GM19467 (cell line): ENCODE data around the gene ZNHIT3.
A peak's percentile ranks its signal among the peaks of the same experiment; 100 is the strongest.
"Not testable (repeated sequence)": the region's sequence is repeated elsewhere in the genome, so short reads cannot be mapped to it uniquely, and the experiment has no call there.

ENCODE experiments used
- ATAC-seq: cut with Tn5 transposase; IDR thresholded peaks from one replicate; pipeline ENCODE4 v1.9.1; 2021; ENCODE audit warnings: mild to moderate bottlenecking, moderate library complexity; ENCODE audit not compliant: unreplicated experiment

Gene ZNHIT3

DNA sequence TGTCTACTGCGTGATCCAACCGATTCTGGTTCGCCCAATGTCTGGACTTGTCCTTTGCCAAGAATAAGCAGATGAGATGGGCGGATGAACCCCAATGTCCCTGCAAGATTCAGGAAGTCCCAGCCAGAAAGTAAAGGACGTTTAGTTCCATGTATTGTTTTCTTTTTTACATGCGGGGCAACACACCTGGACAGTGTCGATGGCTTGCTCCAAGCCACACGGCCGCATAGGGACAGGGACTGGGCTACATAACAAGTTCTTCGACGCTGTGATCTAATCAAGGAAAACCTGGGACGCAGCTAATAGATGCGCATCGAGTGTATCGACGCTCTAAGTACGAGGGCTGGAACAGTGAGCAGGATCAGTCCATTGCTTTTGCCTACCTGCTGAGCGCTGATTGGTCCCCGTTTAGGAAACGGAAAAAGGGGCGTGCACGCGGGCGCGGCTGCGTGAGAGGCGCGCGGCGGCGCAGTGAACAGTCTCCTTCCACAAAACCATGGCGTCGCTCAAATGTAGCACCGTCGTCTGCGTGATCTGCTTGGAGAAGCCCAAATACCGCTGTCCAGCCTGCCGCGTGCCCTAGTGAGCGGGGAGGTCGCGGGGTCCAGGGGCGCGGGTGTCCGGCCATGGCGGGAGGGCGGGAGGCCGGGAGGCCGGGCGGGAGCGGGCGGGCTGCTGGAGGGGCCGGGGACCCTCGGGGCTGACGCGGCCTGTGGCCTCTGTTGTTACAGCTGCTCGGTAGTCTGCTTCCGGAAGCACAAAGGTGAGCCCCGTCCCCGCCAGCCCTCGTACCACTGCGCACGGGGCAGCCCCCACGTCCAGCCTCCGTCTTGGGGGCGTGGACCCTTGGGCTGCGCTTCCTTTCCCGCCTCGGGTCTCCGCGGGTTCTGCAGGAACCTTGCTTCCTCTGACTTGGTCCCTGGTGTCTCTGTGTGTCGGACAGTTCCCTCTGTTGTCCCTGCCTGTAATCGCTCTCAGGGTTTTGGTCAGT is at the start of gene ZNHIT3:
TSS of gene ZNHIT3 (plus strand) at position 478 of the 991 bp plus-strand sequence. CDS start at position 497, 19 bp downstream.
- peak; percentile 90 for ATAC-seq

DNA sequence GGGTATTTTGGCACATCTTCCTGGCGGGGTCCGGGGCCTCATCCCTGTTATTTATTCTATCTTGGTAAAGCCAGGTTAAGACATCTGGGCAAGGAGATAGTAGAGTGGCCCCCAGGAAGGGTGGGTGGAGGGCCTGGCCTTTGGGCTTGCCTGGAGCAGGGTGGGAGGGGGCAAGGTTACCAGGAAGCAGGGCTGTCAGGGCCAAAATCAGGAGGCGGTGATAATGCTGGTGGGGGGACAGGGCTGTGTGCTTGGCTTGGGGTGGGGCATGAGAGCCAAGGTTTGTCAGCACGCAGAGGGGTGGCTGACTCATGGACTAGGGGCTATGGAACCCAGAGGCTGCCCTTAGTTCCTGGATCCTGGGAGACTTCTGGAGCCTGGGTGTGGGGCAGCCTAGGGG is 44.7 kb upstream of the ZNHIT3 start:
- not testable (repeated sequence) for ATAC-seq

DNA sequence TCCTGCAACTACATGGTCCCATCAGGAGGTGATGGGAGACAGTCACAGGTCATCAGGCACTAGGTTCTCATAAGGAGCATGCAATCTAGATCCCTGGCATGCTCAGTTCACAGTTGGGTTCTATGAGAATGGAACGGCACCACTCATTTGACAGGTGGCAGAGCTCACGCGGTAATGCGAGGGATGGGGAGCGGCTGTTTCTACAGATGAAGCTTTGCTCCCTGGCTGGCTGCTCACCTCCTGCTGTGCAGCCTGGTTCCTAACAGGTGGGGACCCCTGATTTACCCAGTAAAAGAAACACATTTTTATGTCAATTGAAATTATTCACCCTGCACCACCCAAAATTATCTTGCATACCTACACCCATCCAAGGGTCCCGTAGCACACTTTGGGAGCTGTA is 42.7 kb upstream of the ZNHIT3 start:
- ATAC-seq, result no peak

DNA sequence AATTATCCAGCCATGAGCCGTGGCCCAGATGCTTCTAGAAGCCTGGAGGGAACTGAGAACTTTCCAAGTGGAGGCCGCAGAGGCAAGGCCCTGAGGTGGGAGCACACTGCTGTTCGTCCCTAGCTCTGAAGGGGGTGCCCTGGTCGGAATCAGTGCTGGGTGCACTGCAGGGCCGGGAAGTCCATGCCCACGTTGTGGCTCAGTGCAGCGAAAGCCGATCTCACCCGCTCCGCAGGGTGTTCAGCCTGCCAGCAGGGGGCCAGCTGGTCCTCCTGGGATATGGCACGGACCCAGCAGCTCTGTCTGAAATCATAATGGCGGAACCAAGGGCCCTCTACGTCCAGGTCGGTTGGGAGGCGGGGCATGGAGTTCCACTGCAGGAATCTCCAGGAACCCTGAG is 36.5 kb upstream of the ZNHIT3 start:
- not testable (repeated sequence) for ATAC-seq

DNA sequence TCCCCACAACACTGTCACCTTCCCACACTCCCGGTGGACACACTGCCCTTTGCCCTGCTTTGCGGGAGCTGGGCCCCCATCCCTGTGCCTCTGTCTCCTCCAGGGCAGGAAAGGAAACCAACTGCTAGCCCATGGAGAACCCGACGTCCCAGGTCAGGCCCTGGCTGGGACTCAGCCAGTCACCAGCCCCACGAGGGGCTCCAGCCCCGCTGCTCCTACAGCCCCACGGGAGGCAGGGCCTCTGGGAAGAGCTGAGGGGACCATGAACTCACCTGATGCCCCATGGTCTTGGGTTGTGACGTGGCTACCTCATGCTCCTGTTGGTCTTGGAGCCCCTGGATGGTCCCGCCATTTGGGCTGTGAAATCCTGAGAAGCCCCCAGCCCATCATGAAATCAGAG is 33.6 kb upstream of the ZNHIT3 start:
- not testable (repeated sequence) for ATAC-seq

DNA sequence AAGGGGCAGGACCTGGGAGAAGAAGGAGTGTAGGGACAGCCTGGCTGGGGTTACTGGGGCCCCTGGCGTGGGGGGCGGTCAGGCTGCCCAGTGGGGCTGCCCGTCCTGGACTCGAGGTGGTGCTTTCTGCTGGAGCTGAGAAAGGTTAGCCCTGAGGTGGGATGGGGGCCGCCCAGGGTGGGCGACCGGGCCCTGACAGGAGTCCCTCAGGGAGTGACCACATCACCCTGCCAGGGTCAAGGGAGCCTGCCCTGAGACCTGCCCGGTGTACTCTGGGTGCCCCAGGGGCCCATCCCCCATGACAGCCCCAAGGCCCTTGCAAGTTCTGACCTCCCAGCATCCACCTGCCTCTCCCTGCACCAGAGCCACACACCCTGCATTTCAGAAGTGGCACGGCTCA is 28.8 kb upstream of the ZNHIT3 start:
- not testable (repeated sequence) for ATAC-seq

DNA sequence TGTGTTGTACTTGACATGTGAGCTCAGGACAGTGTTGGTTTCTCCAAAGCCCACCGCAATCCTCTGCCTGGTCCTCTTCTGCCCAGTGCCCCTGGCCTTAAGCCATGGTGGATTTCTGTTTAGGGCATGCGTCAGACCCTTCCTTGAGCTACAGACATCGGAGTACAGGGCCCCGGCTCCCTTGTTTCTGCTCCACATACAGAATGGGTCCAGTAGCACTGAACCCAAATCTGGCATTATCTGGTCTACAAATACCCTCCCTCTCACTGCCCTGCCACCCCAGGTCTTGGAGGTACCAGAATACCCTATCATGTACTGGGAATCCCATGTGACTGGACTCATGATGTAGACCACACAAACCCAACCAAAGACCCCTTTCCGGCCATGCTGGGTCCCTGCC is 27.4 kb upstream of the ZNHIT3 start:
- no peak for ATAC-seq

DNA sequence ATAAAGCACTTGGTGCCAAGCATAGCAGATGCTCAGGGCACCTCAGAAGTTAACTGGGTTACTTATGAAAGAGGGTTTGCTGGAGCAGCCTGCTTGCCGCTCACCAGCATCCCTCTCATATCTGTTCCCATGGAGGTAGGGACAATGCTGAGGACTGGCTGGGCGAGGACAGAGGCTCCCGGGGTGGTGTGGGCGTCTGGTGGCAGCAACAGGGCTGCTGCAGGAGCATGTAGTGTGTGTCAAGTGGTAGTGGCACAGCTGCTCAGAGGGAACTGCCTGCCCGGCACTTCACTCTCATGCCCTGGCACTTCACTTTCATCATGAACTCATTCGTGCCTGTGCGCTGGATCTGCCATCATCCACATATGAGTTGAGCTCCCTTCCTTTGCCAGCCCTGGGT is 26.9 kb upstream of the ZNHIT3 start:
- no peak for ATAC-seq

DNA sequence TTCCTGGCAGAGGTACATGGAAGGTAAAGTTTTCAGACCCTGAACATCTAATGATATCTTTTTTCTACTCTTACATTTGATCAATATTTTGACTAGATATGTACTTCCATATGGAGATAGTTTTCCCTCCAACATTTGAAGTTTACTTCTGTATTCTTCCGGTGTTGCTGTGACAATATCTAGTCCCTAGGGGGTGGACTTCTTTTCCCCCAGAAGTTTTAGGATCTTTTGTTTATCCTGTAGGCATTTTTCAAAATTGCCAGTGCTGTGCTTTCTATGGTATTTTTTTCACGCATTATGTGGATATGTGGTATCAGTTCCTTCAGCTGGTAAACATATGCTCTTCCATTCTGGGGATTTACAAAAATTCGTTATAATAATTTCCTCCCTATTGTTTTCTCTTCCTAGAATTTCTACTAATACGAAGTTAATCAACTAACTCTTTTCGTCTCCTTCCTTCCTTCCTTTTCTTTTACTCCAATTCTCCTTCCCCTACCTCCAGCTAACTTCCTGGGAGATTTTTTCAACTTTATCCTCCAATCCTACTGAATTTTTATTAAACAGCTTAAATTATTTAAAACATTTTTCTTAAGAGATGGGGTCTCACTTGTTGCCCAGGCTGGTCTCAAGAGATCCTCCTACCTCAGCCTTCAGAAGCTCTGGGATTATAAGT is 26.1 kb upstream of the ZNHIT3 start:
- ATAC-seq, result no peak

DNA sequence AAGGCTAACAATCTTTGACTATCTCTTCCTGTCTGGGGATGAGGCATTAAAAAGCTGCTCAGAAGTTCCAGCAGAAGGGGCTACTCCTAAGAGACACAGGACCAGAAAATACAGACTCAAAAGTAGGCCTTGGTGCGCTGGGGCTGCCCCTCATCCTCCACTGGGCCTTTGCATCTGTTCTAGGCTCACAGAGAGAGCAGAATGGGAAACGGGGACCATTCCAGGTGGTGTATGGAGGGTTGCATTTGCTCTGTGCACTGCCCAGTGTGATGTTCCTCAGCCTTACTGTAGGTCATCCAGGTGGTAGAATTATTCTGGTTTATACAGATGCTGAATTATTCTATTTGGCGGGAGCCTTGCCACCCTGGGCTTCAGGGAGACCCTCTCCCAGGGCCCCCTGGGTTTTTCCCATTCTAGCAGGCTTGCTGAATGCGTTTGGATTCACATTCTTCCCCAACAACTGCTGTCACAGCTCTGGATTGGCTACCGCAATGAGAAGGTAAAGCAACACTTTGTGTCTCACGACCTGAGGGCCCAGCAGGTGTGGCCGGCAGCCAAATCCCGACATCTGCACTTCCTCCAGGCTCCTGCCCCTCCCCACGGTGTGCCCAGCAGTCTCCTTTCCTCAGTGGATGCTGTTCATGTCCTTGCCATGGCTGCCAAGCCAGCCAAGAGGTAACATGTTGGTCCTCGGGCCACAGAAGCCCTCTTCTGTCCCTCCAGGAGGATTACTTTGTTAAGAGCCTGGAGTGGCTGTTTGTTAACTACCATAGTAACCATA is 25.0 kb upstream of the ZNHIT3 start:
- ATAC-seq, result no peak

DNA sequence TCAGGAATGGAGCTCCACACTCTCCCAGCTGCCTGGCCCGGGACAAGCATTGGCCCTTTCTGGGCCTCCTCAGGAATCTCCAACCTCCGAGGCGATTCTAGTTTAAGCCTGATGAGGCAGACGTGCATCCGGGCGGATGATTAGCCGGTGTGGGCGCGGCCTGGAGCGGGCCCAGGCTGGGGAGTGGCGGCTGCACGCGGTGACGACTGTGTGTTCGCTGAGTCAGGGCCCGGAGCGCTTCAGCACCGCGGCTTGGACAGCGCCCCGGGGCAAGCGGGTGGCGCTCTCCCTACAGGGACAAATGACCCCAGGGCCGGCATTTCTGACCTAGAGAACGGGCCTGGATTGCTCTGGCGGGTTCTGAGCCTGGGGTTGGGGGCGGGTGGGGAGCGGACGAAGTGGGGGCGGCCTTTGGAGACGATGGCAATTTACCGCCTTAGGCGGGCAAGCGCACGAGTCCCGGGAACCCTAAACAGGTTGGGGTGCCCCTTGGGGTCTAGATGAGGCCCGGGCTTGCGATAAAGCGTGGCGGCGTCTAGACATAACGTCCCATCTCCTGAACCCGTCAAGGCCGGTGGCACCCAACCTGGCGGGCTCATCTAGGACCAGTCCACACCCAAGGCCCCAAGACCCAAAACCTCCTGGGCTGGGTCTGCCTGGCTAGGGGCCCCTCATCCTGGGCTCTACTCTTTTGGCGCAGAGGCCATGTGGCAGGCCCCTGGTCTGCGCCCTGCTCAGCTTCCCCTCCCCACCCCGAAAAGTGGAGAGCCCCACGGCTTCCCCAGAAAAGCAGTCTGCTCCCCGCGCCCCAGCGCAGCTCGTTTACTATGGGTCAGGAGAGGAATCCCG is 22.3 kb upstream of the ZNHIT3 start:
- no peak for ATAC-seq

DNA sequence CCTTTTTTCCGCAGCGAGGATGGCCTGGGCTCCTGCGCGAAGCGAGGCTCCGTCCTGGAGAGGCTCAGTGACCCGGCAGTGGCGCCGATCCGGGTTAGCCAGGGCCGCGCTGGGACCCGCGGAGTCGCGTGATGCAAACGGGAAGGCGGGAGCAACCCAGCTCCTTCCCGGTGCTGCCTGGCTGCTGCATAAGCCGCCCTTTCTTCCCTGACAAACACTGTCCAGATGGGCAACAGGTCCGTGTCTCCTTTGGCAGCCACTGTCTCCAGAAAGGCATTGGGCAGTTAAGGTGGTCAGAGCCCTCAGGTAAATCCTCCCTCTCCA is 21.8 kb upstream of the ZNHIT3 start:
- ATAC-seq, result no peak

DNA sequence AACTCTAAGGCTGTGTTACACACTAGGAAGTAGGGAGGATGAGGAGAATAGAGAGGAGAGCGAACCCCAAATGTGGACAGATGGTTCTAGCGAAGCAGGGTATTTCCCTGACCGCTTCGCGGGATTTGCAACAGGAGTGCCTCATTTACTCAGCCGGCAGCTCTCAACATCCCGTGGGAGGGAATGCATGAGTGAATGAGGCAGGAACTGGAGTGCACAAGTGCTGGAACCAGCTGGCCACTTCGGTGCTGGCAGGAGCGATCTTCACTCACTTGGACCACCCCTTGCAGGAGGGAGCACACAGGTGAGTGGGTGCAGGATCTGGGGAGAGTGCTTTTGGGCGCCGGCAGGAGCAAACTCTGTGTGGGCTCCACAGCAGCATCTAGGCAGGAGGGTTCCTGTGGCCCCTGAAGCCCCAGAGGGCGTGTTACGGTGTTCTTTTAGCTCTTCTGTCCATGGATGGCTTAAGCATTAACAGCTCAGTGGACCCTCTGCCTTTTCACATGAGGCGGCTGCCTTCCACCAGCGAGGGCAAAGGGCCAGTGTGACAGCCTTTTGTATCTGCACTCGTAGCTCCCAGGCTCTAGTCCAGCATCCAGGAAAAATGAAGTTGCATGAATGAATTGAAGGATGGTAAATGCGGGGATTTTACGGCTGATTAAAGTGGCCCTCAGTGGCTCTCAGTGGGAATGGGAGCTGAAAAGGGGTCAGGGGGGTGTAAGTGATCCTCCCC is 17.4 kb upstream of the ZNHIT3 start:
- no peak for ATAC-seq

DNA sequence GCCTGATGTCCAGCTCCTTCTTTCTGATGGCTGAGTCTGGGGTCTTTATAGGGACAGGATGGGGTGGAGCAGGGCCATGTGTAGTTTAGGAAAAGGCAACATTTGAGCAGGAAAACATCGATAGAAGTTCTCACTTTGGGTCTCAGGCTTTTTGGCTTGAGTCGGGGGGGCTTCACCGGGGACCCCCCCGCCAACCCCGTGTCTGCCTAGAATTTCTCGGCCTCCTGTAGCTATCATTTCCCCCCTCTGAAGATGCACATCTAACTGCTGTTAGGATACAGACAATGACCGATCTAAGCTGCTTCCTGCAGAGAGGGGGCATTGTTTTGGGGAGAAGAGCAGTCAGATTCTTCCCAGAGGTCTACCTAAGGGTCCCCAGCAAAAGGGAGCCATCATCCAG is 16.7 kb upstream of the ZNHIT3 start:
- ATAC-seq, result no peak

DNA sequence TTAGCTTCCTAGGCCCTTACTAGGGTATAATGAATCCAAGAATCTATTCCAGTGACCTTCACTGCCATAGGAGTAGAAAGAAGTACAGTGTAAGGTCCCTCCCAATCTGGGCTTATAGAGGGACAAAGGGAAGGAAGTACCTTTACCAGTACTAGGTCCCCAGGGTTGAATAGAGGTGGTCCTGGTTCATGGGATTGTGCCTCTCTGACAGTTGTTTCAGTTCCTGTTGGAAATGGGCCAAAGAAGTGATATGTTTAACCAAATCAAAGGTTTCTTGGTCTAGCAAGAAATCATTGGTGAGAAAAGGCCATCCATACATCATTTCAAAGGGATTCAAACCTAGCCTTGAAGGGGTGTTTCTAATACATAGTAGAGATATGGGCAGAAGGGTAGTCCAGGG is 16.0 kb upstream of the ZNHIT3 start:
- no peak for ATAC-seq

DNA sequence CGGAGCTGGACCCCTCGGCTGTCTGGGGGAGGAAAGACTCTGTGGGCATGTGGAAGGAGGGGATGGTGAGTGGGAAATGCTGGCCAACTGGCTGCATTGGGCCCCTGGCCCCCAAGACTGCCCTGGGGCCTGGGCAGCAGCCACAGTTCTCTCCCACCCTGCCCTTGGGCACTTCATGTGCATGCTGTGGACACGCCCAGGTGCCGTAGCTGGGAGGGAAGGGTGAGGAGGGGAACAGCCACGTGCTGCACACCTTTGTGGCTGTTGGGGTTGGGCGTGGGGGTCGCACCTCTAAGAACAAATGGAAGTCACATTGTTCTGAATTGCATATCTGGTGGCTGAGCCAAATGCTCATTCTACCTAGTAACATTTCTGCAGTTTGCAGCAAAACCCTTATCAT is 11.9 kb upstream of the ZNHIT3 start:
- no peak for ATAC-seq

DNA sequence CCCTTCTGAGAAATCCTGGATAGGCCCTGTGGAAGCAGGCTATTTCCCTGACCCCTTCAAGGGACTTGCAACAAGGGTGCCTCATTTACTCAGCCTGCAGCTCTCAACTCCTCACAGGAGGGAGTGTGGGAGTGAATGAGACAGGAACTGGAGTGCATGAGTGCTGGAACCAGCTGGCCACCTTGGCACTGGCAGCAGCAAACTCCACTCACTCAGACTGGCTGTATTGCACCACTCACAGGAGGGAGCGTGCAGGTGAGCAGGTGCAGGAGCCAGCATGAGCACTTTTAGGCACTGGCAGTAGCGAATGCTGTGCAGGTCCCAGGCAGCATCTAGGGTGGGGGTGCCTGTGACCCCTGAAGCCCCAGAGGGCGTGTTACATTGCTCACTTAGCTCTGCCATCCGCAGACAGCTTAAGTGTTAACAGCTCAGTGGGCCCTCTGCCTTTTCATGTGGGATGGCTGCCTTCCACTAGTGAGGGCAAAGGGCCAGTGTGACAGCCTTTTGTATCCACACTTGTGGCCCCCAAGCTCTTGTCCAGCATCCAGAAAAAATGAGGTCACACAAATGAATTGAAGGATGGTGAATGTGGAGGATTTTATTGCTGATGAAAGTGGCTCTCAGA is 11.0 kb upstream of the ZNHIT3 start:
- no peak for ATAC-seq

DNA sequence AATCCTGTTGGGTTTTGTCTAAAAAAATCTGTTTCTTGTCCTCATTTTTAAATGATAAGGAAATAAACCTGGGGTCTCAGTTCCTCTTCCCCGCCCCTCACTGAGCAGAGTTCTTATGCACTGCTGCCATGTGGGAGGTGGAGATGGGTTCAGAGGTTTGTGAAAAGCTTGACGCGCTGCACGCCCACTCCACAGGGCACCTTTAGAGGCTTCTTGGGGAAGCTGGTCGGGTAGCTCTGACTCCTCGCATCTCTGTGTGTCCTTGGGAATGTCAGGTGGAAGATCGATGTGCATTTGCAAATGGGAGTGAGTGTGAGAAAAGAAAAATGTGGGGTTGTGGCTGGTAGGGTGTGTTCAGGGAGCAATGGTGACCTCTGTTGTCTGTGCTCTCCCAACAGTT is 4.7 kb upstream of the ZNHIT3 start:
- ATAC-seq, result no peak
